Activated CD4-positive, alpha-beta T cell treated with anti-CD3 and anti-CD28 coated beads, Interleukin-2, amount 50 U/mL, for 4 hours (primary cell): ENCODE data around the gene NUAK1.
"Not testable (repeated sequence)": the region's sequence is repeated elsewhere in the genome, so short reads cannot be mapped to it uniquely, and the experiment has no call there.

ENCODE experiments used
- DNase-seq, 2 experiments: peaks; one replicate each; pipeline ENCODE4 v3.0.0-alpha.2; 2020

NUAK1 gene

DNA sequence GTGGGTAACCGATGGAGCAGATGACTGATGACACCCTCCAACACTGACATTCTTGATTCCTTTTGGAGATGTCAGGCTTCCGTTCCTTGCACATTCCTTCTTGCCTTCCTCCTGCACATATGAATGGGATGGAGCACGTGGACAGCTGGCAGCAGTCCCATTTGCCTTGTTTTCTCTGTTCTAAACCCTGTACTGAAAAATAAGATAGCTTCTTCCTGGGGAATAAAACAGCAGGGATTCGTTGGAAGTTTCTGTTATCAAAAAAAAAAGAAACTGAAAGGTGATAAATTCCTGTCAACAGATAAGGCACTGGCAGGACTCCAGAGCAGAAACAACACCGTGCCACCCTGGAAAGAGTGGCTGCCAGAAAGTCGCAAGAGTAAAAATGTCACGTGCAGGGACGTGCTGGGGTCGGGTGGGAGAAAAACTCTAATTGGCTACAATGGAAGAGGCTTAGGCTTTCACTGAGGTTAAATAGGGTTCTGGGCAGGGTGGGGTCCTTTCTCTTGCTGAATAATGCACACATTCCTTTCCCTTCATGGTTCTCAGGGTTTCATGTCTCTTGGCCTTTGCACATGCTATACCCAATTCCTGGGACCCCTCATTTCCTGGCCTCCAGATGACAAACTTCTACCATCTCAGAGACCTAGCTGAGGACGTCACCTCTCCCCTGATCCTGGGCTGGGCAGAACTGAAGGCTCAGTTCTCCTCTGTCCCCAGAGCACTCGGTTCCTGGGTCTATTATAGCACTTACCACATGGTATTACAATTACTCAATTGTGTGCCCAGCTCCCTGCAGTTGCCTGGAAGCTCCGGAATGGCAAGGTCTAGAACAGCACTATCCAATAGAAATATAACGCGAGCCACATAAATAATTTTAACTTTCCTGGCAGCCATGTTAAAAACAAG, 7.0 kb upstream of the NUAK1 start:
- DNase-seq, result no peak

GRCh38 chr12:106144847-106145246, 6.1 kb upstream of the NUAK1 start:
- no peak for DNase-seq

DNA sequence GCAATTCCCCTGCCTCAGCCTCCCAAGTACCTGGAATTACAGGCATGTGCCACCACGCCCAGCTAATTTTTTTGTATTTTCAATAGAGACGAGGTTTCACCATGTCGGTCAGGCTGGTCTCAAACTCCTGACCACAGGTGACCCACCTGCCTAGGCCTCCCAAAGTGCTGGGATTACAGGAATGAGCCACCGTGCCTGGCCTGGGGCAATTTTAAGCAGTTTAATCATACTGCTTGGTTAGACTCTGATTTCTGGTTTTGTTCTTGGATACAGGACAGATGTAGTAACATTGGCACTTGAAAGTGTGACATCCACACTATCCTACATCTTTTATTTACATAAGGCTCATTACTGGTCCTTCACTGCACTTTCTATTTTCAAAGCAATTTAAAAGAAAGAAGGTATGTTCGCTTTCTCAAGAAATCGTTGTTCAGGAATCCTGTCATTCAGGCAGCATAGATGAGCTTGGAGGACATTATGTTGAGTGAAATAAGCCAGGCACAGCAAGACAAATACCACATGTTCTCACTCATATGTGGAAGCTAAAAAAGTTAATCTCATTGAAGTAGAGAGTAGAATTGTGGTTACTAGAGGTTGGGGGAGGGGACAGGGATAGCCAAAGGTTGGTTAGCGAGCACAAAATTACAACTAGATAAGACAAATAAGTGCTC, 4.0 kb upstream of the NUAK1 start:
- DNase-seq, result no peak

GRCh38 chr12:106141920-106142319, 3.2 kb upstream of the NUAK1 start:
- not testable (repeated sequence) for DNase-seq

- no peak for DNase-seq
Observed at GRCh38 chr12:106141452-106141851, 2.7 kb upstream of the NUAK1 start.

- no peak for DNase-seq
Observed at GRCh38 chr12:106141003-106141402, 2.2 kb upstream of the NUAK1 start.

DNA sequence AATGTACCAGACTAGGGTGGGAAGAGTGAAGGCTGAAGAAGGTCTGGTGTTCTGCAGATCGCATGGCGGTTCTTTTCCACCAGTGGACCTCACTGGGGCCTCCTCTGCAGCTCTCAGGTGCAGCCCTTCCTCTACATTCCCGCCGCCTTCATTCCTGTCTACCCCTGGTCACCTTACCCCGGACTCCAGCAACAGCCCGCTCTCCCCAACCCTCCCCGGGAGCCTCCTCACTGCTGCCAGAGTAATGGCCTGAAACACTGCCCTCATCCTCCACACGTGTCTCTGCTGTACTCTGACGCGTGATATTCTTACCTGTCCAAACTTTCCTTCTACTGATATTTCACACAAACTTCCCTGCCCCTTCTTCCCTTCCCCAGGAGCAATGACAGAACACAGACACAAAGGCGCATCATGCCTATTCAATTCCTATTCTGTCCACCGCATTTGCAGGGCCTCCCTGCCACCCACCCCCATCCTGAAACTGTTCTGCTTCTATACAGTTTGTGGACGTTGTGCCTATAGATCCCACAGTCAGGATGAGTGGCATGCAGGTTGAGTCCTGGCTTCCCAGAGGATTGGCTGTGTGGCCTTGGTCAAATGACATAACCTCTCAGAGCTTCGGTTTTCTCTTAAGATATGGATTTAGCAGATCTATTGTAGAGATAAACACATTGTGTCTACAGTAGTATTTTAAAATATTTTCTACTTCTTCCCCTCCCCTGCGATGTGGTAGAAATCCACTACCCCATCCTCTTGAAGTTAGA, 1.7 kb upstream of the NUAK1 start:
- DNase-seq, result no peak

- peak in 1 of 2 experiments; percentile 3 for DNase-seq
Observed at GRCh38 chr12:106139422-106140171, 843 bp upstream of the NUAK1 start.

DNA sequence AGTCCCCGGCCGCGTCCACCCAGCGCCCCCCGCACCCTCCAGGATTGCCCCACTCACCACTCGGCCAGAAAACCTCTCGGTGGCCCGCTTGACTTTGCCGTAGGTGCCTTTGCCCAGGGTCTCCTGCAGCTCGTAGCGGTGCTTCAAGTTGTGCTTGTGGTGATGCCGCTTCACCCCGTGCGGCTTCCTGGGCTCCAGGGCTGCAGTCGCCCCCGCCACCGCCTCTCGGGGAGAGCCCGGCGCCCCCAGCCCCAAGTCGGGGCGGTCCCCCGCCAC, 459 bp downstream of the NUAK1 start:
- DNase-seq, result no peak

DNA sequence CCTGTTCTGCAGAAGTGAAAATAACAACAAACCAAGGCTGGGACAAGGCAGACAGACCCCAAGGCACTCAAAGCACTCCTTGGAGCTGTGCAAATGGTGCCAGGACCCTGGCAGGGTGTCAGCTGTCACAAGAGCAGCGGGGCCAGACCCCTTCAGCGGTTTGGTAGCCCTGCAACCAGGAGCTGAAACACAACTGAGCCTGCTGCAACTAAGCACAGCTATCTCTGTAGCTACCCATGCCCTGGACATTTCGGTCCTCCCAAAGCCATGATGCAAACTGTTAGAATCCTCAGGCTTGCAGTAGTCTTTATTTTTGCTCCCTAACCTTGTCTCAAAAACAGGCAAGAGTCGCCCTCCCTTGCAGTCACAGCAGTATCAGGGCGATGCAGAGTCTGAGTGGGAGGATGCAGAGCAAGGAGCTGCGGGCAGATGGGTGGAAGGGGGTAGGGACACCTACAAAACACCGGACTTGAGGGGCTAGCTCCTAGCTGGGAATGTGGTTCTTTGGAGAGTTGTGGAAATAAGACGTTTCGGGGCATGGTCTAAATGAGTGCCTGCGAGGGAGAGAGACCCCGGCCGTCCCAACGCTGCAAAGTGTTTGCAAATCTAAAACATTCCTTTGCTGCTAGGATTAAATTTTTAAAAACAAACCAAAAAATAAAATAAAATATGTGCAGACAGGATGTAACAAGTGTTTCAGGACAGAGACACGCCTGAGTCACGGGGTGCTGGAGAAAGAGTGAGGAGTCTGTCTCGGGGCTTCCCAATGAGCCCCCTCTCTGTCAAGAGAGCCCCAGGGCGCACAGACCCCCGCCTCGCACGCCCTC, 1.0 kb downstream of the NUAK1 start:
- no peak for DNase-seq

- peak; percentile 61 for DNase-seq
Observed at GRCh38 chr12:106136263-106136662, 2.5 kb downstream of the NUAK1 start.

- DNase-seq, result no peak
Observed at GRCh38 chr12:106135781-106136180, 3.0 kb downstream of the NUAK1 start.

DNA sequence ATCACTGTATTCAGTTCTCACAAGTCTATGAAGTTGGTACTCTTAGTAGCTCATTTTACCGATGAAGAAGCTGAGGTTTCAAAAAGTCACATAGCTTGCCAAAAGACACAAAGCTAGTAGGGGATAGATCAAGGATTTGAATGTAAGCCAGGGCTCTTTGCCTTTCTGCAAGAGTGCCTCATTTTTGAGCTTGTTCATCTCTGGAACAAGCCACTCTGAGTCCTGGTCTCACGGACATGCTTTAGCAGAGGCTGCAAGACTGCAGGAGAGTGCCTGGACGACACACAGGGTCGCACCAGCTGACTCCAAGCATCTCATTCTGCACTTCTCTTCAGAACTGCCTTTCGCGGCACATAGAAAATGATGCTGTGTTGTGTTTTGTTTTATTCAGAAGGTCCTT, 3.7 kb downstream of the NUAK1 start:
- no peak for DNase-seq

DNA sequence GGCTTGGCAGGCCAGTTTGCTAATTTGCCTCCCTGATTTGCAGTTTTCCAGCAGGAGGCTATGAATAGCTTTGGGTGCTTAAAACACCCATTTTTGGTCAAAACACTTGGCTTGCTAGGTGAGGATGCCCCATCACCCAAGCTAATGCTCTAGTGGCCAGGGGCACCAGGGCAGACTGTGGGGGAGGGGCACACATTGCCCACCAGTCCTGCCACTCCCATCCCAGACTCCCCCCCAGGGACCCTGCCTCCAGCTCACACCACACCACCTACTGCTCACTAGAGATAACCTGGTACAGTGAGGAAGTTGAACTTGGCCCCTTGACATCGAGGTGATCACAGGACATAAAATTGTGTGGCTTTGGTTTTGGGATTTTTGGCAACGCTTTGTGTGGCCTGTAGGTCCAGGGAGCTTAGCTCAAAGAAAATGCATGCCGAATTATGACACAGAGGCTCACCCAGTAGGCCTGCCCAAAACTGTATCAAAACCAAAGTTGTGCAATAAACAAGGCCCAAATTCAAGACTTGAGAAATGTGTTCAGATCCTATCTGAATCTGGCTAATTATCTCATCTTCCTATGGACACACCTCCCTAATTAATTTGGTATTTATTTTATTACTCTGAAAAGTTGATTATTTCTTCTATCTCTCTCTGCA, 4.3 kb downstream of the NUAK1 start:
- DNase-seq, result no peak

GRCh38 chr12:106133136-106134087, 5.3 kb downstream of the NUAK1 start:
- DNase-seq, result no peak

DNA sequence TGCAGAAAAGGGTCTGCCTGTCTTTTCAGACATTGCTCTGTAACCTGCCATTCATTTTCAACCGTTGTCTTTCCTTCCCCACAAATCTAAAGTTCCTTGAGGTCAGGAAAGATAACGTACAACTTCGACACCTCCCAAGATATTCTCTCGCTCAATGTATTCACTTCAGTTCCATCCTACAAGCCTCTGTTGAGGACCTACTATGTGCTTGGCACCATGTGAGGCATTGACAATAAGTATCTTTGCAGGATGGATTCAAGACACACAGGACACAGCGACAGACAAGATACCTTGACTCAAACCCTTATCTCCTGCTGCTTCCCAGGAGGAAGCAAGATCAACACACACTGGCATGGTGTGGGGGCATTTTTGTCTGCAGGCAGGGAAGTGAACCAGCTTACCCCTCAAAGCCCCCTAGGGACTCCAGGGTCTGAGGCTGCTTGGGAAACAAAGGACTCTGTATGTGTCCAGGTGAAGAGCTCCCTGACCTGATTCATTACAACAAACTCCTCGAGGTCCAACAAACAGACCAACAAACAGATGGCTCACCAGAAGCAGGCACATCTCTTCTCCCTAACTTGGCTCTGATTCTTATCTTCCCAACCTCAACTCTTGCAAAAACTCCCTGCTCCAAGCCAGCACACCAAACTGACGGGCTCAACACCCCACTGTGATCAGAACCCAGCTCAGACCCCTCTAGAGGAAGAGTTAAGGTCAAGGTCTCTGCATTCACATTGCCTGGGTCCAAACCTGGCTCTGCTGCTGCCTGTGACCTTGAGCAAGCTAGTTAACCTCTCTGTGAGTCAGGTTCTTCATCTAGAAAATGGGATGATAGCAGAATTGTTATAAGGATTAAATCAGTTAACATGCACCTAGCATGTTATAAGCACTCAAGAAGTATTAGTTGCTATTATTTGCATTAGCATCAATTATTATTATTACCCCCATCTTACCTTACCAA, 6.3 kb downstream of the NUAK1 start:
- no peak for DNase-seq

DNA sequence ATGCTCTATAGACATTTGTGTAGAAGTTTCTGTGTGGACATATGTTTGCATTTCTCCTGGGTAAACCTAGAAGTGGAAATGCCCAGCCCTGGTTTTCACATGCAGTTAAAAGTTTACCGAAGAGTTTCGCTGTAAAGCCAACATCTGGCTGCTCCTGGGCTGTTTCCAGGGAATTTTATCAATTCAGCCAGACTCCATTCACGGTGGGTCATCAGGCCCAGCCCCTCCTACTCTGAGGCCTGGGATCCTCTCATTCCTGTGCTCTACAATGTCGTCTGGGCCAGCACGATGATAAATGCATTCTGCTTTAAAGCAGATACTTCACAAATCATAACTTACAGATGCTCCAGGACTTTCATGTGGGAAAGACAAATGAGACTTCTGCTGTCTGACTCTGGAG, 7.1 kb downstream of the NUAK1 start:
- no peak for DNase-seq

- no peak for DNase-seq
Observed at GRCh38 chr12:106130474-106131113, 8.2 kb downstream of the NUAK1 start.
